HG03521 (cell line): ENCODE measurements around the gene ZNF670.
"Not testable (repeated sequence)": the region's sequence is repeated elsewhere in the genome, so short reads cannot be mapped to it uniquely, and the experiment has no call there.

Experiments used
- ATAC-seq: cut with Tn5 transposase; IDR thresholded peaks from one replicate; pipeline ENCODE4 v1.9.1; 2021; ENCODE audit warnings: mild to moderate bottlenecking, moderate library complexity; ENCODE audit not compliant: unreplicated experiment

Gene ZNF670

GRCh38 chr1:247047702-247048101 is 30.9 kb downstream of the ZNF670 start:
- ATAC-seq = no peak

- ATAC-seq = no peak
These were observed 31.4 kb downstream of the ZNF670 start for GRCh38 chr1:247047260-247047659.

GRCh38 chr1:247043406-247043805 is 35.2 kb downstream of the ZNF670 start:
- ATAC-seq = no peak

GRCh38 chr1:247037511-247038320 is 40.9 kb downstream of the ZNF670 start:
- ATAC-seq = no peak

GRCh38 chr1:247032306-247032705 is 46.3 kb downstream of the ZNF670 start:
- not testable (repeated sequence) for ATAC-seq
